Neuron (in vitro differentiated cells): ENCODE results near the gene FPGS.
"Not testable (repeated sequence)": the region's sequence is repeated elsewhere in the genome, so short reads cannot be mapped to it uniquely, and the experiment has no call there.

Source experiments
- H2AFZ ChIP-seq: one replicate; pipeline ENCODE4 v1.6.1; 2013; ENCODE audit warnings: low read depth, mild to moderate bottlenecking, inconsistent platforms, low read length, moderate library complexity
- H3K27me3 ChIP-seq: one replicate; pipeline ENCODE4 v1.6.1; 2013; ENCODE audit warnings: low read length; ENCODE audit not compliant: insufficient read depth
- H3K36me3 ChIP-seq: one replicate; pipeline ENCODE4 v1.6.1; 2013; ENCODE audit warnings: low read length; ENCODE audit not compliant: insufficient read depth
- H3K4me1 ChIP-seq: one replicate; pipeline ENCODE4 v1.6.1; 2013; ENCODE audit warnings: low read length; ENCODE audit not compliant: insufficient read depth
- H3K4me3 ChIP-seq: 2 replicates; pipeline ENCODE4 v1.5.1; 2013; ENCODE audit warnings: mild to moderate bottlenecking, low read length, moderate library complexity
- H3K9me3 ChIP-seq: one replicate; pipeline ENCODE4 v1.6.1; 2013; ENCODE audit warnings: low read length

Gene FPGS

DNA sequence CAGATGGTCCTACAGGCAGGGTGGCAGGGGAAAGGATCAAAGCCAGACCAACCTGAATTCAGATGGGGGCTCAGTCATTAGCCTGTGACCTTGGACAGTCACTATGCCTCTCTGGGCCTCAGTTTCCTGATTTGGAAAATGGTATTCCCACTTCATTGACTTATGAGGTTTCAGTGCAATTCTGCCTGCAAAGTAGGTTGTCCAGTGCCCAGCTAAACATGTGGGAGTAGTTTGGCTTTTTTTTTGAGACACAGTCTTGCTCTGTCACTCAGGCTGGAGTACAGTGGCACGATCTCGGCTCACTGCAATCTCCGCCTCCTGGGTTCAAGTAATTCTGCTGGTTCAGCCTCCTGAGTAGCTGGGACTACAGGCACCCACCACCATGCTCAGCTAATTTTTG is 33.9 kb downstream of the FPGS start:
- H3K4me1 ChIP-seq: peaks cover 24% of the 10 kb centered on the region
- not testable (repeated sequence) for H3K36me3 ChIP-seq, H2AFZ ChIP-seq, H3K4me3 ChIP-seq, H3K9me3 ChIP-seq, H3K27me3 ChIP-seq

DNA sequence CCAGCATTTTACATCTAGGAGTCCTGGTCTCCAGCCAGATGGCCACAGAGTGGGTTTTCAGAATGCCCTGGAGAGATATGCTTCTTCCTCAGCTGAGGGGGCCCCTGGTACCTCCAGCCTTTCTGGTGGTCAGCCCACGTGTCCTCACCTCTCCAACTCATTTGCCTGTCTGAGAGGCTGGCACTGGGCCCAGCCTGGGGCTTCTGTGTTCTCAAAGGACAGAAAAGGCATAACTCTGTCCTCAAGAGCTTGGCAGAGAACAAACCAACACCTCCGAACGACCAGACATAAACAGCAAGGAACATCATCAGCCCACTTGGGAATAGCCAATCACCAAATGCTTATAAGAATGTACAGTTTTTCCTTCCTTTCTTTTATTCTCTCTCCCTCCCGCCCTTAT is 34.7 kb downstream of the FPGS start:
- H3K9me3 ChIP-seq: no peaks in the 10 kb centered on the region
- H3K36me3 ChIP-seq: no peaks in the 10 kb centered on the region
- H3K4me3 ChIP-seq: no peak overlapping the region
- no peaks in the 10 kb centered on the region for H3K27me3 ChIP-seq
- peaks cover 24% of the 10 kb centered on the region for H3K4me1 ChIP-seq
- no peak overlapping the region for H2AFZ ChIP-seq

DNA sequence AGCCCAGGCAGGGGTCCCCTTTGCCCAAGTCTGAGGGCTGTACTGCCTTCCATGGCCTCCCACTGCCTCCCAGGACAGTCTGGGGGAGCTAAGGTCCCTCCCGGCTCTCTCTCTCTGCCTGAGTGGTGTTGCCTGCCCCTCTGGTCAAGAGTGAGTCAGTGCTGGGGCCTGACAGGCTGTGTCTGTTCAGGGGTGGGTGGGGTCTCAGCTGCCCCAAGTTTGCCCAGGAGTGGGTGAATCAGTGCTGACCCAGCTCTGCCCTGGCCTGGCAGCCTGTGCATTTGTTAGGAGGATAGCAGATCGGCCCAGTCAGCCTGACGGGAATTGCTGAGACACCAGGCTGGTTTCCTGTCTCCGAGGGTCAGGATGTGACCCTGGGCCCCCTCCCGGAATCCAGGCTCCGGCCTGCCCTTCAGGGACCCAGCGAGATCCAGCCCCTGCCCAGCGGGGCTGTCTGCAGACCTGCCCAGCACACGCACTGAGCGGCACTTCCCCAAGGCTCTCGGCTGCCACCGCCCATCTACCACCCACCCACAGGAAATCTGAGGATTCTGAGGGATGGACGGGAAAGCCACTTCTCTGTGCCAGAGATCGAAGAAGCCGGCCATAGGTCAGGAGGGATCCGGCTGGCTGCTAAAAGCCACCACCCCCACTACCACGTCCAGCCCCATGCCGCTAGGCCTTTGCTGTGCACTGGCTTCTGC is 35.8 kb downstream of the FPGS start:
- Histone ChIP-seq H3K27me3 (no peaks in the 10 kb centered on the region), H3K4me1 (peaks cover 24% of the 10 kb centered on the region), H2AFZ (peak overlapping the region; percentile 56), H3K4me3 (no peak overlapping the region), H3K36me3 (no peaks in the 10 kb centered on the region), H3K9me3 (no peaks in the 10 kb centered on the region)

DNA sequence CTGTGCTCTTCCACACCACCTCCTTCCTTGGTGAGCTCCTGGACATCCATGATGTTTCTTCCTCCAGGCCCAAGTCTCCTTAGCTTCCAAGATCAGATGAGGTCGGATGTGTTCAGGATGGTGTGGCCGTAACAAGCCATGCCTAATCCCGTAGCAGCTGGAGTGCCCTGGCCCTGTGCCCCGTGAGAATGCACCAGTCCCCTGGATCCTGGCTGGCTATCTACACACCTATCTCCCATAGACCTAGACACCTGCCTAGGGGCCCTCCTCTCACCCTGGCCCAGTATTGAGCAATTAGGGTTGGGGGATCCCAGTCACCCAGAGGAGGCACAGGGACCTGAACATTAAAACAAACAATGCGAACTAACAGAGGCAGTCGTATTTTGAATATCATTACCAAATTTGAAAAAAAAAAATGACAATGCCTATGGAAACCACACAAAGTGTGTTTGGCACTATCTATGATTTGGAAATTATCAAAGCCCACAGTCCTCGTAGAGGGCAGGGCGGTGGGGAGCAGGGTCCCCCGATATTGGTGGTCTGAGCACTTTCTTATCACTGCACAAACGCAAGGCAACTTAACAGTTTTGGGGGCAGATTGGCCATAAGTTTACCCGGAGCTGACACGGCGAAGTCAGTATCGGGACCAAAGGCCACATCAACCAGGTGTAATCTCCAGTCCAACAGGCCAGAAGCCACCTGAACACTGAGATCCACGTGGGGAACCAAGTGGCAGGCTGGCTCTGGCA is 38.6 kb downstream of the FPGS start:
- H3K27me3 ChIP-seq: no peaks in the 10 kb centered on the region
- no peak overlapping the region for H3K4me3 ChIP-seq
- H3K36me3 ChIP-seq: no peaks in the 10 kb centered on the region
- peaks cover 17% of the 10 kb centered on the region for H3K4me1 ChIP-seq
- no peak overlapping the region for H2AFZ ChIP-seq
- no peaks in the 10 kb centered on the region for H3K9me3 ChIP-seq

DNA sequence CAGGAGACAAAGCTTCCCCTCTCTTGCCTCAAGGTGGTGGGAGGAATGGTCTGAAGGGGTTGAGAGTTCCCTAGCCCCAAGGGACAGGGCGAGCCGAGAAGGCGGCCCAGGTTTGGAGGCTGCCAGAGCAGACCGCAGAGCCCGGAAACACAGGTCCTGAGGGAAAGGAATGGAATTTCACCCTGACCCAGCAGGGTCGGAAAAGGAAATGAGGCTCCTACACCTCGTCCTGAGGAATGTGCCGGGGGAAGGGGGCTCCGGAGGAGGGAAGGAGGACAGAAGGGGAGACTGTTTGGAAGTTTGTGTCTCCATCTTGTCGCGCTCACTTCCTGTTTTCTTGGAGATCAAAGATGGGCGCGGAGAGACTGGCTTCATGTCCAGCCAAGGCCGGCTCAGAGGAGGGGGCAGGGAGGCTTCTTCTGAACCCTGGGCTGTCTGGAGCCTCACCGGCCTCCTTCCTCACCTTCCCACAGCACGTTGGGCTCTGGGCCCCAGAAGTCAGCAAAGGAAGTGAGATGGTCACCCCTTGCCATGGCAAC is 42.2 kb downstream of the FPGS start:
- no peak overlapping the region for H3K4me3 ChIP-seq
- H3K4me1 ChIP-seq: no peaks in the 10 kb centered on the region
- H3K36me3 ChIP-seq: no peaks in the 10 kb centered on the region
- H3K27me3 ChIP-seq: no peaks in the 10 kb centered on the region
- H2AFZ ChIP-seq: no peak overlapping the region
- H3K9me3 ChIP-seq: peaks cover 5% of the 10 kb centered on the region

DNA sequence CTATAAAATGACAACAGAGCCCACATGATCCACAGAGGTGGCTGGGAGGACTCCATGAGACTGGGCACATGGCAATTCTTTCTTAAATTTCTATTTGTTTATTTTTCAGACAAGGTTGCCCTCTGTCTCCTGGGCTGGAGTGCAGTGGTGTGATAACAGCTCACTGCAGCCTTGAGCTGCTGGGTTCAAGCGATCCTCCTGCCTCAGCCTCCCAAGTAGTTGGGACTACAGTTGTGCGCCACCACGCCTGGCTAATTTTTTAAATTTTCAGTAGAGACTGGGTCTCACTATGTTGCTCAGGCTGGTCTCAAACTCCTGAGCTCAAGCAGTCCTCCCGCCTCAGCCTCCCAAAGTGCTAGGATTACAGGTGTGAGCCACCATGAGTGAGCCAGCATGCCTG is 42.9 kb downstream of the FPGS start:
- H3K9me3 ChIP-seq, H3K27me3 ChIP-seq, H3K36me3 ChIP-seq, H2AFZ ChIP-seq, H3K4me3 ChIP-seq, H3K4me1 ChIP-seq: not testable (repeated sequence)

- peaks cover 5% of the 10 kb centered on the region for H3K9me3 ChIP-seq
- H3K4me1 ChIP-seq: no peaks in the 10 kb centered on the region
- H2AFZ ChIP-seq: no peak overlapping the region
- no peaks in the 10 kb centered on the region for H3K36me3 ChIP-seq
- H3K4me3 ChIP-seq: no peak overlapping the region
- no peaks in the 10 kb centered on the region for H3K27me3 ChIP-seq
These were observed 43.9 kb downstream of the FPGS start for GRCh38 chr9:127846443-127847177.

DNA sequence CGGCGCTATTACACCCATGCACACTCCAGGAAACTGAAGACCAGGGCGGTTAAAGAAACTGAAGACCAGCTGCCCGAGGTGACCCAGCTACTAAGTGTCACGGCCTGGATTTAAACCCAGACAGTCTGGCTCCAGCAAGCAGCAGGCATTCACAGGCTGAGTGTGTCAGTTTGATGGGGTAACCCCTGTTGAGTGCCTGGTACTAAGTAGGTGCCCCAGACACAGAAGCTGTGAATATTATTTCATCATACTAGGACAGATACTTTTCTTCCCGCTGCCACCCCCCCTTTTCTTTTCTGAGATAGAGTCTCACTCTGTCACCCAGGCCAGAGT is 44.5 kb downstream of the FPGS start:
- no peak overlapping the region for H2AFZ ChIP-seq
- H3K36me3 ChIP-seq: no peaks in the 10 kb centered on the region
- no peaks in the 10 kb centered on the region for H3K27me3 ChIP-seq
- H3K4me3 ChIP-seq: no peak overlapping the region
- H3K4me1 ChIP-seq: no peaks in the 10 kb centered on the region
- H3K9me3 ChIP-seq: peaks cover 5% of the 10 kb centered on the region

- Histone ChIP-seq H3K9me3 (peaks cover 5% of the 10 kb centered on the region), H3K36me3 (no peaks in the 10 kb centered on the region), H3K4me3 (no peak overlapping the region), H2AFZ (no peak overlapping the region), H3K27me3 (no peaks in the 10 kb centered on the region), H3K4me1 (no peaks in the 10 kb centered on the region)
These were observed 45.4 kb downstream of the FPGS start for GRCh38 chr9:127847833-127848755.

- H3K4me3 ChIP-seq: no peak overlapping the region
- peaks cover 5% of the 10 kb centered on the region for H3K9me3 ChIP-seq
- H2AFZ ChIP-seq: no peak overlapping the region
- no peaks in the 10 kb centered on the region for H3K36me3 ChIP-seq
- no peaks in the 10 kb centered on the region for H3K4me1 ChIP-seq
- peaks cover 2% of the 10 kb centered on the region for H3K27me3 ChIP-seq
These were observed 46.2 kb downstream of the FPGS start for GRCh38 chr9:127848756-127849504.

DNA sequence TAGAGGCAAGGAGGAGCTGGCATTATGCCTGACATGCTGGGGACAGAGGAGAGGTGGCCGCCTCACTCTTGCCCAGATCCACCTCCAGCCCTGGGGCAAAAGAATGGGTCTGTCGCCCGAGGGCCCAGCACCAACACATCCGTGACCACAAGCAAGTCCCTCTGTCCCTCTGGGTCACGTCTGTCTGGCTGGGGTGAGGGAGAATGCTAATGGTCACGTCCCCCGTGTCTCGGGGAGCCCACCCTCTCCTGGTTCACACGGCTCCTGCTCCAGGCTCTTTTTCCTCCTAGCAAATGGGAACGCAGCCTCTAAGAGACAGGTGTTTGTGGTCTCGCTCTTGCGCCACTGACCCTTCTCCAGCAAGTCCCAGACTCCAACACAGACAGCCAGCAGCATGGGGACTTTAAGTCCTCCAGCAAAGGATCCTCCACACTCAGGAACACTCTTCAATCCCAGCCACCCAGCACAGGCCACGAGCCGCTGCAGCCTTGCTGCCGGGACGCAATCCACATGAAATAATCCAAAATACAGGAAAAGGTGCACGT is 47.7 kb downstream of the FPGS start:
- Histone ChIP-seq H3K27me3 (peaks cover 2% of the 10 kb centered on the region), H3K4me1 (no peaks in the 10 kb centered on the region), H3K9me3 (peaks cover 5% of the 10 kb centered on the region), H3K36me3 (no peaks in the 10 kb centered on the region), H2AFZ (no peak overlapping the region), H3K4me3 (no peak overlapping the region)

- Histone ChIP-seq H3K36me3 (no peaks in the 10 kb centered on the region), H3K9me3 (peaks cover 5% of the 10 kb centered on the region), H3K27me3 (peaks cover 2% of the 10 kb centered on the region), H3K4me1 (no peaks in the 10 kb centered on the region), H3K4me3 (no peak overlapping the region), H2AFZ (no peak overlapping the region)
These were observed 50.1 kb downstream of the FPGS start for GRCh38 chr9:127852829-127853228.
